Colonic mucosa (tissue), 4 donors: ENCODE data around the gene PDE9A. TPM values are rescaled to one million over a fixed set of nuclear protein-coding genes. Genes with fewer than 3 reads are reported as not detected.

Experiments
- DNase-seq: peaks from one replicate; pipeline ENCODE4 v3.0.0-alpha.2; 2020
- H3K27ac ChIP-seq: fragments of 200-600 bp; one replicate; pipeline ENCODE4 v1.8.0; 2021
- H3K27me3 ChIP-seq: fragments of 200-600 bp; one replicate; pipeline ENCODE4 v1.8.0; 2021
- H3K36me3 ChIP-seq: fragments of 200-600 bp; one replicate; pipeline ENCODE4 v1.8.0; 2021
- H3K4me1 ChIP-seq: fragments of 200-600 bp; one replicate; pipeline ENCODE4 v1.8.0; 2021; ENCODE audit warnings: mild to moderate bottlenecking
- H3K4me3 ChIP-seq: fragments of 200-600 bp; one replicate; pipeline ENCODE4 v1.8.0; 2021
- H3K9ac ChIP-seq, 2 donors: one replicate each; pipeline ENCODE4 v1.7.0; 2013; ENCODE audit warnings: control low read depth in 2 of 2, low read depth in 2 of 2, low read length in 2 of 2
- H3K9me3 ChIP-seq: fragments of 200-600 bp; one replicate; pipeline ENCODE4 v1.8.0; 2021
- CTCF ChIP-seq: fragments of 200-600 bp; IDR thresholded peaks from one replicate; pipeline ENCODE4 v1.8.0; 2022; ENCODE audit warnings: antibody characterized with exemption, mild to moderate bottlenecking
- intact Hi-C: fragments of 100-400 bp; cut with DNase I; formaldehyde crosslinking; loops from one replicate; pipeline ENCODE4 v1.14.1; 2022
- total RNA-seq, 2 donors: library from RNA; stranded (reverse); fragmentation: NEBNext Ultra II Directional in 1 of 2; extraction: Animal tissue kit (Norgen Biotek cat#: 25700) in 1 of 2; gene quantifications; one replicate each; pipeline ENCODE4 v1.2.1, GENCODE V29; 2021
- donor health status: healthy.
- donor health status: DM: no; HTN: no; CAD: no.
- donor health status: DM: no; HTN: no; CAD: no.

PDE9A gene
- total RNA-seq, 2 donors from 2014 or later = 37.5 to 56.0 TPM

GRCh38 chr21:42753804-42754203 lies 100.4 kb downstream of the PDE9A start:
- Histone ChIP-seq H3K9ac (no peak overlapping the region), H3K36me3 (no peaks in the 10 kb centered on the region), H3K9me3 (no peaks in the 10 kb centered on the region), H3K27ac (no peak overlapping the region), H3K4me3 (no peak overlapping the region), H3K4me1 (peaks cover 6% of the 10 kb centered on the region), H3K27me3 (no peaks in the 10 kb centered on the region)
- intact Hi-C loops = no loop called here
- no peak for DNase-seq
- TF ChIP-seq CTCF = no peak

GRCh38 chr21:42754270-42754933 lies 101.0 kb downstream of the PDE9A start:
- Histone ChIP-seq H3K27ac (no peak overlapping the region), H3K9ac (no peak overlapping the region), H3K4me1 (peaks cover under 1% of the 10 kb centered on the region), H3K36me3 (no peaks in the 10 kb centered on the region), H3K4me3 (no peak overlapping the region), H3K27me3 (no peaks in the 10 kb centered on the region), H3K9me3 (no peaks in the 10 kb centered on the region)
- no peak for TF ChIP-seq CTCF
- no peak for DNase-seq
- intact Hi-C loops = no loop called here

GRCh38 chr21:42755031-42755665 lies 101.7 kb downstream of the PDE9A start:
- H3K4me1 ChIP-seq = no peaks in the 10 kb centered on the region
- H3K4me3 ChIP-seq = no peak overlapping the region
- H3K9ac ChIP-seq = no peak overlapping the region
- H3K36me3 ChIP-seq = no peaks in the 10 kb centered on the region
- no peak for DNase-seq
- no peaks in the 10 kb centered on the region for H3K9me3 ChIP-seq
- no peaks in the 10 kb centered on the region for H3K27me3 ChIP-seq
- intact Hi-C loops = no loop called here
- TF ChIP-seq CTCF = no peak
- no peak overlapping the region for H3K27ac ChIP-seq

- Histone ChIP-seq H3K36me3 (no peaks in the 10 kb centered on the region), H3K27me3 (no peaks in the 10 kb centered on the region), H3K4me1 (no peaks in the 10 kb centered on the region), H3K27ac (no peak overlapping the region), H3K9ac (no peak overlapping the region), H3K4me3 (no peak overlapping the region), H3K9me3 (no peaks in the 10 kb centered on the region)
- no peak for TF ChIP-seq CTCF
- intact Hi-C loops = no loop called here
- DNase-seq = no peak
Observed at GRCh38 chr21:42755766-42756579, 102.6 kb downstream of the PDE9A start.

GRCh38 chr21:42756580-42757250 lies 103.3 kb downstream of the PDE9A start:
- Histone ChIP-seq H3K36me3 (no peaks in the 10 kb centered on the region), H3K4me3 (no peak overlapping the region), H3K9ac (no peak overlapping the region), H3K4me1 (no peaks in the 10 kb centered on the region), H3K9me3 (no peaks in the 10 kb centered on the region), H3K27me3 (no peaks in the 10 kb centered on the region), H3K27ac (no peak overlapping the region)
- TF ChIP-seq CTCF = no peak
- intact Hi-C loops = no loop called here
- DNase-seq = no peak
